NCI-H226 (cell line): ENCODE results near the gene CSRP1.
A peak's percentile ranks its signal among the peaks of the same experiment; 100 is the strongest.
"Not testable (repeated sequence)": the region's sequence is repeated elsewhere in the genome, so short reads cannot be mapped to it uniquely, and the experiment has no call there.

Experiments
- DNase-seq: peaks from one replicate; pipeline ENCODE4 v3.0.0-alpha.2; 2015

Gene CSRP1

DNA sequence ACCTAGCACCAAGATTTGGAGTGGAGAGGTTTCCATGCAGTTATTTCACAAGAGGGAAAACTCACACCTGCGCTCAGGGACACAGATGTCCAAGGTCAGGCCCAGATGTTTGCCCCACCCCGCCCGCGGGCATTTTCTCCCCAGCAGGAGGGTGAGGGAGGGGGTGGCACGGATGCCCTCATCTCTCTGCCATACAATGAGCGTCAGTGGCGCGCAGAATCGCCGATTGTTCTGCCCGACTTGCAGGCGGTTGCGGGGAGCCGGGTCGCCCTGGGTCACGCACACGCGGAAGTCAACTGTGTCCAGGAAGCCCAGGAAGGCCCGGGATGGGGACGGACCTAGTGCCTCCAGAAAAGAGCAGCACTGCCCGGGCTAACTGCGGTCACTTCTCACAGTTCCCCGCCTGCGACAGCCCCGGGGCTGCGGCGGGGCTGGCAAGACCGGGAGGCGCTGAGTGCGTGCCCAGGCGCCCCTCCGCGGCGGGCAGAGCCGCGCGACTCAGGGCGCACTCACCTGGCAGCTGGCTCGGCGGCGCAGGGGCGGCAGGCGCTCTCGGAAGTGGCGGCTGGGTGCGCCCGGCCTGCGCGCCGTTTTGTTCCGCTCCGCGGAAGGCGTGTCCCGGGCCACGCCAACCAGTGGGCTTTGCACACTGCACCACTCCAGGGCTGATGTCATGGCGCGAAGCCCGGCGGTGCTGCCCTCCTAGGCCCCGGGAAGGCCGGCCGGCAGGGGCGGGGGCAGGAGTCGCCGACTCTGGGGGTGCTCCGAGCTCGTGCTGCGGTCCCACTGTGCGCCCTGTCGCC is at the start of gene CSRP1:
Gene CSRP1, minus strand, starts transcription at position 567 of the 803 bp plus-strand sequence. CDS start 10,820 bp downstream, outside the sequence.
- DNase-seq, result peak; percentile 91

DNA sequence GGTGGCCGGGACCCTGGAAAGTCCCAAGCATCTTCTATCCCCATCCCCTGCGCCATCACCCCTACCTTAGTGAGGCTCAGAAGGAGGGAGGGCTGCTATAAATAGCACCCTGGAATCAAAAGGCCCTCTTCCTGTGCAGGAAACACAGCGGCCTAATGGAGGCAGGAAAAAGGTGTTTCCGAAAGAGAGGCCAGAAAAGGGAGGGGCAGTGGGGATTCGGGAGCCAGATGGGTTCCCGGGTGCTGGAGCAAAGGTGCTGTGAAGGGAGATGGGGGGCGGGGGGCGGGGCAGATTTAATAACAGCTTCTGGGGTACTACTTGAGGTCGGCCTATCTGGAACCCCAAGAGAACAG is 48.6 kb upstream of the CSRP1 start:
- DNase-seq, result no peak

DNA sequence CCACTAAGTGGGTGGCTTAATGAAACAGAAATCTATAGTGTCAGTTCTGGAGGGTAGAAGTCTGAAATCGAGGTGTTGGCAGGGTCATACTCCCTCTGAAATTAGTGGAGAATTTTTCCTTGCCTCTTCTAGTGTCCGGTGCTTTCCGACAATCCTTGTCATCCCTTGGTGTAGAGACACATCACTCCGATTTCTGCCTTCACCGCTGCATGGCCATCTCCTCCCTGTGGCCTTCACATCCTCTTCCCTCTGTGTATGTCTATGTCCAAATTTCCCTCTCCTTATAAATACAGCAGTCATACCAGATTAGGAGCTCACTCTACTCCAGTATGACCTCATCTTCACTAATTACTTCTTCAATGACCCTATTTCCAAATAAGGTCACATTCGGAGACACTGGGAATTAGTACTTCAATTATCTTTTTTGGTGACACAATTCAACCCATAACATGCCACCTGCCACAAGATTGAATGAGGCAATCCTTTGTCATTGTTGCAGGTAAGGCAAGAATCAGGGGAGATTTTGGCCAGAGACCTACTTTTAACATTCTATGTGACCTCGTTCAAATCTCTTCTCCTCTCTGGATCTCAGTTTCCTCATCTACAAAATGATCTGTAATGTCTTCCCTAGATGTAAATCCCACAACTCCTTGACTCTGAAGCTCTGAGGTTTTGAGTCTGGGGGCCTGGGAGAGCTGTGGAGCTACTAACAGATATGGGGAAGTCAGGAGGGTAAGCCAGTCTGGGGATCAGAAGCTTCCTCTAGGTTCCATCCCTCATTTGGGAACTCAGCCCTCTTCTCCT is 48.1 kb upstream of the CSRP1 start:
- DNase-seq, result no peak

DNA sequence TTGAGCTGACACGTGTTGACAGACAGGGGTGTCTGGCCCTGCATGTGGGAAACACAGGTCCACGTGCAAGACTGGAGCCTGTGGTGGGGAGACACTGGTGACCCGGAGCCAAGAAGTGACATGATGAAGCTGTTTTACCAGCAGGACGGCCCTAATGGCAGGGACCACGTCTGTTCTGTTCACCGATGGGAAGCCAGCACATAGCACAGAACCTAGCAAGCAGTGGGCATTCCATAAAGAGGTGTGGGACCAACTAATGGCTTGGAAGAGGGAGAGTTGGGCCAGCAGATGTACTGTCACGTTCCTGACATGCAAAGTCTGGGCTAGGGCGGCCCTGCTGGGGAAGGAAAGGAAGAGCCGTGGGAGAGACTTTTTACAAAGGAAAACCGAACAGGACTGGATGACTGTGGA is 47.3 kb upstream of the CSRP1 start:
- DNase-seq, result no peak

DNA sequence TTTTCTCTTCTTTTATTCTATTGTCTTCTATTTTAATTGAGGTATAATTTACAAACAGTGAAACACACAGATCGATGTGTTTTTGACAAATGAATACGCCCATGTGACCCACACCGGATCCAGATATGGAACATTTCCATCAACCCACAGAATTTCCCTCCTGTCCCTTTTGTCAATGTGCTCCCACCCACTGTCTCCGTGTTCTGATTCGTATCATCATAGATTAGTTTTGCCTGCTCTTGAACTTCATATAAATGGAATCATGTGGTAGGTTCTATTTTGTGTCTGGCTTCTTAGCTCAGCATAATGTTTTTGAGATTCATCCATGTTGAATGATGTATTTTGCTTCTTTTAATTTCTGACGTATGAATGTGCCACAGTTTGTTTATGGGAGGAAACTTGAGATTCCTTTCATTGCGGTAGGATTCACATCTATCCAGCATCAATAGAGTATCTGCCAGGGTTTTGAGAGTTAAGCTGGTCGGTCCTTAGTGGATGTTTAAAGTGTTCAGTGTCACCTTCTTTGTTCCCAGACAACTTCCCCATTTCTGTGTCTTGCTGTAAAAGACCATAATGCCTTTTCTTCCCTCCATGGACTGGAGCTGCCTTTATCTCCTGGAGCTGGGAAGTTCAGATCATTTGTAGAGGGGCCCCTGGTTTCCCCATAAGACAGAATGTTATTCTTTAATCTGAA is 46.7 kb upstream of the CSRP1 start:
- DNase-seq, result no peak

DNA sequence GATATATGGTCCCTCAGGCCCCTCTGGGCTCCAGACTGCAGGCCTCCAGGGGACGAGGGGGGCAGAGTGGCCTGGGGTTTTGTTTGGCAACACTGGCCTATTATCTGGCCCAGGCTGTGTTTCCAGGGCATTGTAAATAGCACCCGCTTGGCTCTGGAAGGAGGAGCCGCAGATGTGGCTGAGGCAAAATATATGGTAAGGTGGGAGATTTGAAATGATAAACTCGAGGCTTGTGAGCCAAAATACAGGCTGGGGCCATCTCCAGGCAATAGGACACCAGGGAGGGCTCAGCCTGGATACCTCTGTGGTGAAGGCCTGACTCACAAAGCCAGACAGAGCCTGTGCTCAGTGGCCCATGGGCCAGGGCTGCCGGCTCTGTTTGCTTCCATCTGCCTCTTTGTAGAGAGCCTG is 46.0 kb upstream of the CSRP1 start:
- no peak for DNase-seq

DNA sequence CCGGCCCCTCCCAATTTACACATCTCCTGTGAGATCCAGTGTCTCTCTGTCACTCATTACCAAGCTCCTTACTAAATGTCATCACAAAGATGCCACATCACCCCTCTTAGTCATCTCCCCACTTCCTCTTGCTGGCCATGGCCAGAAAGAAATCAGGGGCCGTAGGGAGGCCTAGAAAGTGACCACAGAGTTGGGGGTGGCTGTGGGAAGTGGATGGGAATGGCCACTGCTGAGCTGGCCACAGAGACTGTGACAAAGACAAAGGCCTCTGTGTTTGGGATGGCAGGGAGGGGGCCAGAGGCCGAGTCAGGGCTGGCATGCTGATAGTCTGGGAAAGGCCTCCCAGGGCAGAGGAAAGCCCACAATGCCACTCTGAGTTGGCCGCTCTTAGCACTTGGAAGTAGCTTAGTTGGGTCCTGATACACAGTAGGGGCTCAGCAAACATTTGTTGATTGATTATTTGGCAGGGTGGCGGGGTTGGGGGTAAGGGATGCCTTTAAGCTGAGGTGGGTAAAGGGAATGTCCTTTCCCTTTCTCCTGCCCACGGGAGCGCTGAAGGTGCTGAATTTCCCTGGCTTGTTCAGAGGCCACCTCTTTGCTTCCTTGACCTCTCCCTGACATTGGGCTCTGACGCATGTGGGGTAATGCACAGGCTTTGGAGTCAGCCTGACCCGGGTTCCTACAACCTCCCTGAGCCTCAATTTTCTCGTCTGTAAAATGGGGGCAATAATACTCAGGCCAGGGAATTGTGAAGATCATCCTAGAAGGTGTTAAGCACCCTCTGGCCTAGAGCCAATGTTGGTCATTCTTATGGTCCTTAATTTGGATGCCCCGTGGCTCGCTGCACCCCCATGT is 45.2 kb upstream of the CSRP1 start:
- no peak for DNase-seq

DNA sequence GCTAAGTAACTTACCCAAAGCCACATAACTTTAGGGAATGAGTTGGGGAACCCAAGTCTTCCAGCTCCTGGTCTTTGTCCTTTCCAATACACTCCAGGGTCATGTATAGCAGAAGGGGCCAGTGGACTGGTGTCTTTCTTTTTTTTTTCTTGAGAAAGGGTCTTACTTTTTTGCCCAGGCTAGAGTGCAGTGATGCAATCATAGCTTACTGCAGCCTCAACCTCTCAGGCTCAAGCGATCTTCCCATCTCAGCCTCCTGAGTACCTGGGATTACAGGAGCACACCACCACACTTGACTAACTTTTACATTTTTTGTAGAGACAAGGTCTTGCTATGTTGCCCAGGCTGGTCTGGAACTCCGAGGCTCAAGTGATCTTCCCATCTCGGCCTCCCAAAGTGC is 44.2 kb upstream of the CSRP1 start:
- DNase-seq, result no peak

DNA sequence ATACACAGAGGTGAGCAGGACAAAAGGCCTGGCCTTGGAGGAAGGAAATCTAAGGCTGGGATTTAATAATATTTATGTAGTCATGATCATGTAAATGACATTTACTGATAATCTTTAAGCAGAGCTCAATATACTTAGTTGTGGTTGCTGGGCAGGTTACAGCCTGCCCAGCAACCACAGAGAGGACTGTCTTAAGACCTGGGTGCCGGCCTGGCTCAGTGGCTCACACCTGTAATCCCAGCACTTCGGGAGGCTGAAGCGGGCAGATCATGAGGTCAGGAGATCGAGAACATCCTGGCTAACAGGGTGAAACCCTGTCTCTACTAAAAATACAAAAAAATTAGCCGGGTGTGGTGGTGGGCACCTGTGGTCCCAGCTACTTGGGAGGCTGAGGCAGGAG is 42.6 kb upstream of the CSRP1 start:
- not testable (repeated sequence) for DNase-seq

DNA sequence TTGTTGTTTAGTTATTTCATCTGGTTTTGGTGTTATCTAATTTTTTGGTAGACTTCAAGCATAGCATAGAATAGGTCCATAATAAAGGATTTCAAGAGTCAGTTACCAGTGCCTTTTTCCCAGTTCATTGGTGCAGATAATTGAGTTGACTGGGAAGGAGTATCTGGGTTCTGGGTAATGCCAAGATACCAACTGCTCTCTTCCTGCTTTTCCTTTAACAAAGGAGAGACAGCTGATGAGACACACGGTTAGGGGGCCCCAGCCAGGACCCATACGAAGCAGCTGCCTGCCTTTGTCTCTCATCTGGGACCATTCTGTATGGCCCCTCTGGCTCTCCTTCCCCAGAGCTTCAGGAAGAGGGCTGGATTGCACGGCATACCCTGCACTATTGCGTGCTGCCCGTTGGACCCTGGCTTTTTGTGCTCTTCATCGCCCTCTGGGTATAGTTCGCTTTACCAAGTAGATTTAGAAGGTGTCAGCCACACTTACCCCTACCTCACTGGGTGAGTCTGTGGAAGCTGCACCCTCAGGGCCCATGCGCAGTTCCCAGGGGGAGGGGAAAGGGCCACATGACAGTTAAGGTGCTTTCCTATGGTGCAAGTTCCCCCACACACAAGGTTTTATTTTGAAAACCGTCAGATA is 39.0 kb upstream of the CSRP1 start:
- DNase-seq, result no peak

DNA sequence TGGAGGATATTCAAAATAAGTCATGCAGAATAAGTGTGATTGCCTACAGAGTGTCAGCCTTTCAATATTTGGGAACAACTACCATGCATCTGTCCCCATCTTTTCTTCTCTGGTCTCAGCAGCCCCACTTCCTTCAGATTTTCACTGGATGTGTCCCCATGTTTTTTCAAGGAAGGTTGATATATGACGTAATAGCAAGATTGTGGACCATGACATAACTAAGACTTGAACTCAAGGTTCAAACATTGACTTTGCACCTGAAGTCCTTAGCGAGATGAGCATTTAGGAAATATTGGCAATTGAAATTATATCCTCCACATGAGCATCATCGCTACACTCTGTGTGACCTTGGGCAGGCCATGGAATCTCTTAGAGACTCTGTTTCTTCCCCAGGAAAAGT is 37.8 kb upstream of the CSRP1 start:
- no peak for DNase-seq

DNA sequence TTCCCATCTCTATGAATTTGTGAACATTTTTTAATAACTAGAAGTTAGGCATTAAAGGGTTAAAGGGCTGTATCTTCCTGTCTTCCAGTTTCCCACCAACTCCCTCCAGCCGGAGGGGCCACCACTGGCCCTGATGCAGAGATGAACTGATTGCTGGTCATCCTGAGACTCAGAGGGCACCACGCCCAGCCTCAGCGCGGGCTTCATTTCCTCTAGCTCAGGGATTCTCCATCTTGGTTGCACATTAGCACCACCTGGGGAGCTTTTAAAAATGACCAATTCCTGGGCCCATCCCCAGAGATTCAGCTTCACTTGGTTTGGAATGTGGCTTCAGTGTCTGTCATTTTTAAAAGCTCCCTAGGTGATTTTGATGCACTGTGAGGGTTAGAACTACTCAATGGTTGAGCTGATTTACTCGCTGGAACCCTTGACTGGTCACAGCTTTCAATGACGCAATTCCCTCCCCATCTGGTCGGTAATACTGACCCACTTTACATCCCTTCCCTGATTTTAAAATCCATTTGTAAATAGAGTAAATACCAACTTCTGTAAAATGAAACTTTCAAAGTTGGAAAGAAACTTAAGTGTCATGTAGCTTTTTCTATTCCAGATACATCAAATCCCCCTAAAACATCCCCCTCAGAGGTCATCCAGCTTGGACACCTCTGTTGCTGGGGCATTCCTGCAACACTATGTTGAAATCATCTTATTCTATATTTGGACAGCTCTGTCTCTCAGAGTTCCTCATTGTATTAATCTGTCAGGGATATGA is 37.1 kb upstream of the CSRP1 start:
- DNase-seq, result no peak

DNA sequence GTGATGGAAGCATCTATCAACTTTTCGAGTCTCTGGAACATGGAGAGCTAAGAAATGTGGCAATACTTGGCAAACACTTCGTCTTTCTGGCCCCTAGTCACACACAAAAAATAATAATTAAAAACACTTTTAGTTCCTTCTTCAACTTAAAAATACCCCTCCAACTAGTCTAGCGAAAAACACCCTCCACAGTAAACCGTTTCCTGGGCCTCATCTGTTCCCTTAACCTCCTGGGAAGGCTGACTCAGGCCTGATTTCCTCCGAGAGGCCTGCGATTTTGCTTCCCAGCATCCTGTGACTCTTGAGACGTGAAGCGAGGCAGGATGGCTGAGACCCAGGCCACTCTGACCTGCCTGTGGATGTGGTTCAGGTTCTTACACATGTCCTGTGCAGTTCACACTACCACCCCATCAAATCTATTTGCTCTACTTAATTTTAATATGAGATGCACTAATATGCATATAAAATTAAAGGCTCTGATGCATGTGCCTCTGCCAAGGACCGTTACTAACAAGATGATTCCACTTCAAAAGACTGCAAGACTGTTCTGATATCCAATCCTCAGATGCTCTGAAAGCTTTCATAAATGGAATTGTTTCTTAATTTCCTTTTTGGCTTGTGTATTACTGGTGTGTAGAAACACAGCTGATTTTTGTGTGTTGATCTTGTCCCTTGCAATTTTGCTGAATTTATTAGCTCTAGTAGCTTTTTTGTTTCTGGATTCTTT is 35.5 kb upstream of the CSRP1 start:
- no peak for DNase-seq

DNA sequence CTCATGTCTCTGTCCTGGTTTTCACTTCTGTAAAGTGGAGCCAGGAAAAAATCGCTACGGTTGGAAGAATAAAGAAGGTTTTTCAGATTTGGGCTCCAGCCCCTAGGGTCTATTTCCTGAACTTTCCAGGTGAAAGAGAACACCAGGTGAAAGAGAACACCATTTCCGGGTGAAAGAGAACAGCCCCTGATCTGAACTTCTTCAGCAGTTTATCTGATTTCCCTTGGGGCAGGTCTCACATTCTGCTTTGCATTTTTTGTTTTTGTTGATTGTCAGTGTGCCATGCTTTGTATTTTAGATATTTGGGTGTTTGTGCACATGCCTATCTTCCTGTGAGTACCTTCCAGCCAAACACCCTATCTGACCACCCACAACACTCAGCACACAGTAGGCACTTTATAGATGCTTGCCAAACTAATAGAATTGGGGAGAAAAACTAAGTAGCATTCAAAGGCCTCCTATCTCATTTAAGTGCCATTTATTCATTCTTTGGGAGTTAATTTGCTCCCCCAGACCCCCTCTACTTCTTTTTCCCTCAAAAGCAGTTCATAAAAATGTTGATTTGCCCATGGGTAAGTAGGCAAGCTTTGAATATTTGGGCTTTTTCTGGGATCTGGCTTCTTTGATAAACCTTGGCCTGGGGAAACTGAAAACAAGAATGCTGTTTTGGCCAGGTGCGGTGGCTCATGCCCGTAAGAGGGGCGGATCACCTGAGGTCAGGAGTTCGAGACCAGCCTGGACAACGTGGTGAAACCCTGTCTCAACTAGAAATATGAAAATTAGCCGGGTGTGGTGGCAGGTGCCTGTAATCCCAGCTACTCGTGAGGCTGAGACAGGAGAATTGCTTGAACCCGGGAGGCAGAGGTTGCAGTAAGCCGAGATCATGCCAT is 34.2 kb upstream of the CSRP1 start:
- no peak for DNase-seq

DNA sequence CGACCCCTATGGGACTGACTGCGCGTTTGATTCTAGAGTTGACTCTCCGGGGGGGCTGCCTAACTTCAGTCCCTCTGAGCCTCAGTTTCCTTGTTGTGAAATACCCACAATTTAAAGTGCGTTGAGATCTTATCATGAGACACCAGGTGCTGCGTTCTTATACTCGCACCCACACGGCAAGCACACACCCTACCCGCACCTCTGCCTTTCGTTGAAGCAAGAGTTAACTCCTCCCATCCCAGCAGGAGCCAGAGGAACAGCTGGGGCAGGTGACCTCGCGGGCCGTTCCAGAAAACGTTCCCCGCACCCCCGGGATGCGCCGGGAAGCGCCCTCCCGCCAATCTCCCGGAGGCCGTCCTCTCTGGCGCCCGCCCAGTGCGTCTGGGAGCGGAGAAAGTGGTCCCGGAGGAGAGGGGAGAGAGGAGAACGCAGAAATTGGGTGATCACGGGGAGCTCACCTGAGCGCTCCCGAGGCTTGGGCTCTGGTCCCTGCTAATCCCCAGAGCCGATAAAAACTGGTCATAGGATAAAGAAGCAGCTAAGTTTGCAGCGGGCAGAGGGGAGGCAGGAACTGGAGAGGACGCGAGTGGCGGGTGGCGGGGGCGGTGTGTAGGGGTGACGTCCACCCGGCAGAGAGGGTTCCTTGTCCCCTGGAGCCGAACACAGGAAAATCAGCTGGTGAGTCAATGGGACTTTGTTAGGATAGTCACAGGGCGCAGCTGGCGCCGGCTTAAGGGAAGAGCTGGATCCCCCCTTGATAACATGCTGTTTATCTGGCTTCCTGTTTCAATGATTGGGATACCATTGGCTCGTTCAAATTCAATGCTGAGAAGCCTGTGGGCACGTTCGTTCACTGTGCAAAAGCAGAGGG is 32.9 kb upstream of the CSRP1 start:
- no peak for DNase-seq

DNA sequence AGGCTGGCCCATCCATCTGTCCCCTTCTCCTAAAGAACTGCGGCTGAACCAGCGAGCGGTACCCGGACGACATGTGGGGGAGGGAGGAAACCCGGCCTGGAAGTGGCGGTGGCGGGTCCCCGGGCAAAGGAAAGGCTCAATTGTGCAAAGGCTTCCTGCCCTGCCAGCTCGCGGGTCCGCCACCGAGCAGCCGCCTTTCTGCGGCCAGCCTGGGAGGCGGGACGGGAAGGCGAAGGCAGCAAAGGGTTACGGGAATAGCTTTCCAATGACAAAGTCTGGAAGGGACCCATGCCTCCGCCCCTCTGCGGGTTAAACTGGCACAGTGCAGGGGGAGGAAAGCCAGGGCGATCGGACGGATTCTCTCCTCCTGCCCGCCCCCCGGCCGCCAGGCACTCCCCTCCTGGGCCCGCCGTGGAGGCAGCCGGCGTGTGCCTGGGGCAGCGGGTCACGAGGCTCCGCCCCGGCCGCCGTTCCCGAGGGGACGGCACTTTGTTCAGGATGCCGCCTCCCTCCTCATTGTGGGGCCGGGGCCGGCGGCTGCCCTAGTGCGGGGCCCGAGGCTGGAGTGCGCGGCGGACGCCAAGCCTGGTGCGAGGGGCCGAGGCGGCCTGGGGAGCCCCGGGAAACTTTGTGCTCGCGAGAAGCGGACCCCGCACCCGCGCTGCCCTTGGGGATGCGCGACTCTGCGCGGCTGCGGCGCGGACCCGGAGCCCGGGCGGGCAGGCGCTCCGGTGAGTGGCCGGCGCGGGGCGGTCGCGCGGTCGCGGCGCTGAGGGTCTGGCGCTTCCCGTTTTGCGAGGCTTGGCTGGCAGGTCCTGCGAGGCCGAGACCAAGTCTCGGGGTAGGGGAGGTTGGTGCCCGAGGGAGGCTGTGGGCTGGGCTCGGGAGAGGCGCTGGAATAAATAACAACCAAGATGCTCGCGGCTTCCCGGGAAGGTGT is 32.0 kb upstream of the CSRP1 start, which contains the start of gene NAV1:
Gene NAV1, plus strand, starts transcription at position 516 of the 940 bp plus-strand sequence. CDS start 83,758 bp downstream, outside the sequence.
- peak; percentile 44 for DNase-seq
